ENCODE results near the gene ACSF2. TPM values are rescaled to one million over a fixed set of nuclear protein-coding genes. Genes with fewer than 3 reads are reported as not detected.

The ACSF2 gene
- total and polyA plus RNA-seq, 2 of the 13 experiments (the other 11 are each of a cell fraction or from before 2014, with no cell fraction given) = 87.3 to 109 TPM

DNA sequence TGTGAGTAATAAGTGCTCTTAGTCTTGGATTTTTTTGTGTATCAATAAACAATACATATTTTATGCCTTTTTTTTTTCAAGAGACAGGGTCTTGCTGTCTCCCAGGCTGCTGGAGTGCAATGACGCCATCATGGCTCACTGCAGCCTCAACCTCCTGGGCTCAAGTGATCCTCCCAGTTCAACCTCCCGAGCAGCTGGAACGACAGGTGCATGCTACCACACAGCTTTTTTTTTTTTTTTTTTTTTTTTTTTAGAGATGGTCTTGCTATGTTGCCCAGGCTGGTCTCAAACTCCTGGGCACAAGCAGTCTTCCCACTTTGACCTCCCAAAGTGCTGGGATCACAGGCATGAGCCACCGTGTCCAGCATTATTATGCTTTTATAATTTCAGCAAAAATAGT is 13.0 kb downstream of the ACSF2 start:
- TF ChIP-seq MYNN (CRISPR knock-in tag; IDR thresholded peaks at IDR 0.05; ENCODE audit: low read depth) (no peak), CREB1 (IDR thresholded peaks at IDR 0.05) (no peak), CREB1 (CRISPR knock-in tag; IDR thresholded peaks at IDR 0.05) (no peak), ZNF574 (CRISPR knock-in tag; IDR thresholded peaks at IDR 0.05) (no peak), TEAD3 (CRISPR knock-in tag; optimal IDR thresholded peaks at IDR 0.05; ENCODE audit: borderline replicate concordance) (no peak), SIX1 (CRISPR knock-in tag; IDR thresholded peaks at IDR 0.05; ENCODE audit: borderline replicate concordance) (no peak), FOSL1 (CRISPR knock-in tag; IDR thresholded peaks at IDR 0.05; ENCODE audit: borderline replicate concordance) (no peak), ZNF331 (CRISPR knock-in tag; IDR thresholded peaks at IDR 0.05) (no peak)
- in situ Hi-C loops (cut with HindIII; ENCODE audit: extremely low pct_ligation_motif_present, low pct_unique_long_range_greater_than_20kb) (no loop called here), intact Hi-C loops (cut with micrococcal nuclease; ENCODE audit: unreplicated experiment) (no loop called here)
- Histone ChIP-seq H3K27ac (ENCODE audit: extremely low read length, insufficient read depth, low read length) (peak overlapping the region; percentile 58), H2AFZ (ENCODE audit: low read length) (no peak overlapping the region), H3K27me3 (ENCODE audit: control insufficient read depth in 1 of 2, insufficient read depth in 2 of 2, low read length in 2 of 2) (no peaks in the 10 kb centered on the region), H4K20me1 (ENCODE audit: insufficient read depth, low read length) (no peaks in the 10 kb centered on the region), H3K4me3 (replicated peaks in 1 of 3; ENCODE audit: insufficient read depth in 1 of 3, low read depth in 2 of 3, low read length in 3 of 3) (no peak overlapping the region), H3K36me3 (replicated peaks in 1 of 2; ENCODE audit: control insufficient read depth in 1 of 2, insufficient read depth in 2 of 2, low read length in 2 of 2) (peaks cover 1 to 3% of the 10 kb centered on the region in 2 experiments; a peak in 2 of 5 replicates), H3K9me3 (ENCODE audit: low read length) (no peaks in the 10 kb centered on the region), H3K4me2 (ENCODE audit: low read depth, low read length) (no peak overlapping the region), H3K4me1 (ENCODE audit: insufficient read depth, low read length) (peaks cover 45% of the 10 kb centered on the region), H3K9ac (ENCODE audit: insufficient read depth, low read depth, low read length) (no peak overlapping the region), H3K79me2 (ENCODE audit: insufficient read depth, low read length) (peaks cover 6% of the 10 kb centered on the region)
- 97% methylated on average over 4 of the region's 4 CpGs for WGBS (ENCODE audit: low lambda C conversion rate)
- POLR2A ChIA-PET = interaction anchor here (1.2 kb wide), 1 partner anchor 10 kb away, joined by 6 read pairs; no protein-coding TSS in a partner anchor
- ATAC-seq (no peak), DNase-seq (ENCODE audit: low spot score) (no peak), FAIRE-seq (no peak)
- BruUV-seq (replicated peaks) = no TSS peak
- CTCF ChIA-PET (ENCODE audit: low intra/inter-chr PET ratio, low total read pairs) = no interaction called here

Measured in HepG2 (cell line).